Astrocyte (in vitro differentiated cells and primary cell): ENCODE data around the gene CSF1R. TPM values are rescaled to one million over a fixed set of nuclear protein-coding genes. Genes with fewer than 3 reads are reported as not detected.

Experiments used
- DNase-seq: peaks from one replicate; pipeline ENCODE4 v3.0.0-alpha.2; 2010; ENCODE audit warnings: low read depth
- FAIRE-seq: peaks from 2 replicates; lab custom pipeline; 2011; peaks lifted over from hg19 to GRCh38; lab: Jason Lieb, UNC
- H2AFZ ChIP-seq: 2 replicates; pipeline ENCODE4 v1.6.0; 2012; ENCODE audit warnings: low read depth, low read length, inconsistent platforms
- H3K27ac ChIP-seq: 2 replicates; pipeline ENCODE4 v1.5.1; 2011; ENCODE audit warnings: low read depth, low read length, inconsistent platforms
- H3K27me3 ChIP-seq: 2 replicates; pipeline ENCODE4 v1.6.0; 2011; ENCODE audit warnings: low read length, inconsistent platforms; ENCODE audit not compliant: insufficient read depth
- H3K36me3 ChIP-seq: 2 replicates; pipeline ENCODE4 v1.5.1; 2011; ENCODE audit warnings: low read length, inconsistent platforms; ENCODE audit not compliant: insufficient read depth
- H3K4me1 ChIP-seq: 2 replicates; pipeline ENCODE4 v1.5.1; 2011; ENCODE audit warnings: low read length, inconsistent platforms; ENCODE audit not compliant: insufficient read depth
- H3K4me2 ChIP-seq: 2 replicates; pipeline ENCODE4 v1.6.0; 2012; ENCODE audit warnings: low read length, inconsistent platforms
- H3K4me3 ChIP-seq: 2 replicates; pipeline ENCODE4 v1.5.1; 2011; ENCODE audit warnings: low read depth, mild to moderate bottlenecking, low read length, inconsistent platforms; ENCODE audit not compliant: insufficient read depth
- H3K79me2 ChIP-seq: 2 replicates; pipeline ENCODE4 v1.6.0; 2012; ENCODE audit warnings: mild to moderate bottlenecking, low read length, inconsistent platforms; ENCODE audit not compliant: insufficient read depth
- H3K9ac ChIP-seq: 2 replicates; pipeline ENCODE4 v1.6.0; 2012; ENCODE audit warnings: mild to moderate bottlenecking, low read length, inconsistent platforms
- H3K9me3 ChIP-seq: 2 replicates; pipeline ENCODE4 v1.5.1; 2012; ENCODE audit warnings: low read depth, mild to moderate bottlenecking, low read length, inconsistent platforms; ENCODE audit not compliant: insufficient read depth
- H4K20me1 ChIP-seq: 2 replicates; pipeline ENCODE4 v1.6.0; 2012; ENCODE audit warnings: low read length, inconsistent platforms; ENCODE audit not compliant: insufficient read depth
- H3K27ac Mint-ChIP-seq: one replicate; pipeline ENCODE4 v1.8.0; 2021; ENCODE audit warnings: mild to moderate bottlenecking, mixed read lengths; ENCODE audit not compliant: unreplicated experiment
- H3K27me3 Mint-ChIP-seq: one replicate; pipeline ENCODE4 v1.8.0; 2021; ENCODE audit warnings: low read depth, mixed read lengths; ENCODE audit not compliant: unreplicated experiment
- H3K36me3 Mint-ChIP-seq: one replicate; pipeline ENCODE4 v1.8.0; 2021; ENCODE audit warnings: low read depth, mixed read lengths; ENCODE audit not compliant: unreplicated experiment
- H3K4me1 Mint-ChIP-seq: one replicate; pipeline ENCODE4 v1.8.0; 2021; ENCODE audit warnings: low read depth, mixed read lengths; ENCODE audit not compliant: unreplicated experiment
- H3K4me3 Mint-ChIP-seq: one replicate; pipeline ENCODE4 v1.8.0; 2021; ENCODE audit warnings: mild to moderate bottlenecking, moderate library complexity, mixed read lengths; ENCODE audit not compliant: unreplicated experiment
- H3K9me3 Mint-ChIP-seq: one replicate; pipeline ENCODE4 v1.8.0; 2021; ENCODE audit warnings: mild to moderate bottlenecking, mixed read lengths; ENCODE audit not compliant: unreplicated experiment
- CTCF ChIP-seq: IDR thresholded peaks from 2 replicates; pipeline ENCODE4 v1.5.1; 2011; ENCODE audit warnings: low read depth, mild to moderate bottlenecking, inconsistent platforms, low read length, moderate library complexity; ENCODE audit not compliant: insufficient read depth
- EZH2 ChIP-seq: IDR thresholded peaks from 2 replicates; pipeline ENCODE4 v1.6.1; 2012; ENCODE audit warnings: mild to moderate bottlenecking, low read length, inconsistent platforms; ENCODE audit not compliant: insufficient read depth
- total RNA-seq: library from RNA; stranded (reverse); gene quantifications from 2 replicates; pipeline ENCODE4 v1.2.1, GENCODE V29; 2021

The CSF1R gene
- total RNA-seq, 1 donor from 2014 or later: 1.4 TPM

GRCh38 chr5:150044329-150044681, 42.0 kb downstream of the CSF1R start:
- Mint-ChIP-seq H3K36me3 (peaks cover 42% of the 10 kb centered on the region), H3K27ac (peak overlapping the region; percentile 79), H3K27me3 (no peaks in the 10 kb centered on the region), H3K4me3 (no peak overlapping the region), H3K9me3 (no peaks in the 10 kb centered on the region), H3K4me1 (peaks cover 36% of the 10 kb centered on the region)
- Histone ChIP-seq H3K4me1 (peaks cover 25% of the 10 kb centered on the region), H3K79me2 (peaks cover 20% of the 10 kb centered on the region), H3K9me3 (no peaks in the 10 kb centered on the region), H4K20me1 (no peaks in the 10 kb centered on the region), H3K4me3 (peak overlapping the region; percentile 11), H3K36me3 (peaks cover 68% of the 10 kb centered on the region), H3K27ac (peak overlapping the region; percentile 81), H2AFZ (no peak overlapping the region), H3K9ac (peak overlapping the region; percentile 46), H3K27me3 (no peaks in the 10 kb centered on the region), H3K4me2 (peak overlapping the region; percentile 72)
- TF ChIP-seq EZH2 (no peak), CTCF (no peak)
- FAIRE-seq: peak; percentile 50
- DNase-seq: peak; percentile 81

DNA sequence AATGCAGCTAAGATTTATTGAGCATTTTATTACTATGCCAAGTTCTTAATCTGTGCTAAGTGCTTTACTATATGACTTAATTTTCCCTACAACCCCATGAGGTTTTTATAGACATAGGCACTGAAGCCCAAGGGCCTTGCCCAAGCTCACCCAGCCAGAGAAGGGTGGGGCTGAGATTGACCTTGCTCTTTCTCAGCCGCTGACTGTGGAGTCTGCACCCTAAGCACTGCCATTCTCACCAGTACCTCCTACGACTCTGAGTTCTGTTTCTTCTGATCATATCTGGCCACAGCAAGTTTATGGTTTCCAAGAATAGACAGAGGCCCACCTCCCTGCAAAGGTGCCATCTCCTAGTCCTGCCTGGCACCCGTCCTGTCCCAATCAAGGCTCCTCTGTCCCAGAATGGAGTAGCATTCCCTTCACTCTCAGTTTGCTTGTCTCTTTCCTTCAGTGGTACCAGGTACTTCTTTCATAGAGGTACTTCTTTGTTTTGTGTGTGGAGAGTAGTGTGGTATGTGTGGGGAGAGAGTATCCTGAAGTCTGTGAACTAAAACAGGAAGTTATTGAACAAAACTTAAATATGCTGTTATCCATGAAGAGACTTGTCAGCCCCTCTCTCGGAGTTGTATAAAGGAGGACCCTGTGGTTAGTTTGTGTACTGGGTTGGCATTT, 42.6 kb downstream of the CSF1R start:
- Histone ChIP-seq H3K79me2 (peaks cover 22% of the 10 kb centered on the region), H3K4me1 (peaks cover 25% of the 10 kb centered on the region), H2AFZ (no peak overlapping the region), H3K27me3 (no peaks in the 10 kb centered on the region), H3K36me3 (peaks cover 66% of the 10 kb centered on the region), H3K27ac (peak overlapping the region; percentile 81), H3K9me3 (no peaks in the 10 kb centered on the region), H4K20me1 (no peaks in the 10 kb centered on the region), H3K9ac (peak overlapping the region; percentile 46), H3K4me3 (peak overlapping the region; percentile 11), H3K4me2 (peak overlapping the region; percentile 72)
- Mint-ChIP-seq H3K27ac (peak overlapping the region; percentile 79), H3K27me3 (no peaks in the 10 kb centered on the region), H3K4me3 (peak overlapping the region; percentile 27), H3K4me1 (peaks cover 33% of the 10 kb centered on the region), H3K36me3 (peaks cover 39% of the 10 kb centered on the region), H3K9me3 (no peaks in the 10 kb centered on the region)
- no peak for TF ChIP-seq CTCF
- no peak for TF ChIP-seq EZH2
- FAIRE-seq (peak; percentile 50), DNase-seq (peak; percentile 66)

DNA sequence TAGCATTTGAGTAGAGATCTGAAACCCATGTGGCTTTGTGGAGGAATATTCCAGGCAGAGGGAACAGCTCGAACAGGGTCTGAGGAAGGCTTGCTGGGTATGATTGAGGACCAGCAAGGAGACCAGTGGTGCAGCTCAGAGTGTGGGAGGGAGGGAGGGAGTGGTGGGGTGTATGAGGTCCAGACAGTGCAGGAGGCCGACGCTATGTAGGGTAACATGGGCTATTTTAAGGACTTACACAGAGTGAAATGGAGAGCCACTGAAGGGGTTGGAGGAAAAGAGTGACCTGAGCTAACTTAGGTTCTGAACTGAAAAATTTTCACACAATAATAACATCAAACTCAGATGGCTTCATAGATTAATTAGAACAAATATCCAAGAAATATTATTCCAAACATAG, 43.9 kb downstream of the CSF1R start:
- Histone ChIP-seq H2AFZ (no peak overlapping the region), H3K4me2 (no peak overlapping the region), H4K20me1 (no peaks in the 10 kb centered on the region), H3K4me1 (peaks cover 25% of the 10 kb centered on the region), H3K27me3 (no peaks in the 10 kb centered on the region), H3K36me3 (peaks cover 66% of the 10 kb centered on the region), H3K9ac (no peak overlapping the region), H3K27ac (no peak overlapping the region), H3K79me2 (peaks cover 31% of the 10 kb centered on the region), H3K9me3 (no peaks in the 10 kb centered on the region), H3K4me3 (no peak overlapping the region)
- no peaks in the 10 kb centered on the region for H3K27me3 Mint-ChIP-seq
- peaks cover 44% of the 10 kb centered on the region for H3K4me1 Mint-ChIP-seq
- no peak for DNase-seq
- no peak for FAIRE-seq
- TF ChIP-seq CTCF (no peak), EZH2 (no peak)
- peaks cover 37% of the 10 kb centered on the region for H3K36me3 Mint-ChIP-seq
- no peak overlapping the region for H3K27ac Mint-ChIP-seq
- H3K9me3 Mint-ChIP-seq: no peaks in the 10 kb centered on the region
- no peak overlapping the region for H3K4me3 Mint-ChIP-seq
